ENCODE data around the gene SSBP4.

DNA sequence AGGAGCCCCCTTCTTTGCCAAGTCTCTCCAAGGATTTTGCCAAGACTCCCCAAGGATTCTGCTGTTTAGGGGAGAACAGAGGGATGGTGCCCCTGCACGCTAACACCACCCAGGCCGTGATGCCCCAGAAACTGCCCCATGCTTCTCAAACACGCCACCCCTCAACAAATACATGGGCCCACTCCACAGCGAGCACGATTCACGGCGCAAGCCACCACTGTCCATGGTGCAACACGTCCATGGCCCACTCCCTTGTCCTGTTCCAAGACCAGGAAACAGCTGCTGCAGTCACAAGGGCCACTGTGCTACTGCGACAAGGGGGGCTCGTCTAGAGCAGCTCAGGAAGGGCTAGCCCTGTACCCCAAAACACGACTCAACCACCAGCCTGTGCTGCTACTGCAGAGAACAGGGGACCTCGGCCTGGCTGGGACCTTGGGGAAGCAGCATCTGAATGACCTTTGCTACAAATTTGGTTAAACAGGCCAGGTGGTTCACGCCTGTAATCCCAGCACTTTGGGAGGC lies 55.2 kb downstream of the SSBP4 start:
- TF ChIP-seq EZH2phosphoT487 (IDR thresholded peaks at IDR 0.05; ENCODE audit: low read depth, severe bottlenecking, unreplicated experiment) = no peak
- no peak for TF ChIP-seq EZH2 (IDR thresholded peaks at IDR 0.05; ENCODE audit: borderline replicate concordance)
- TF ChIP-seq, protein P1, sequence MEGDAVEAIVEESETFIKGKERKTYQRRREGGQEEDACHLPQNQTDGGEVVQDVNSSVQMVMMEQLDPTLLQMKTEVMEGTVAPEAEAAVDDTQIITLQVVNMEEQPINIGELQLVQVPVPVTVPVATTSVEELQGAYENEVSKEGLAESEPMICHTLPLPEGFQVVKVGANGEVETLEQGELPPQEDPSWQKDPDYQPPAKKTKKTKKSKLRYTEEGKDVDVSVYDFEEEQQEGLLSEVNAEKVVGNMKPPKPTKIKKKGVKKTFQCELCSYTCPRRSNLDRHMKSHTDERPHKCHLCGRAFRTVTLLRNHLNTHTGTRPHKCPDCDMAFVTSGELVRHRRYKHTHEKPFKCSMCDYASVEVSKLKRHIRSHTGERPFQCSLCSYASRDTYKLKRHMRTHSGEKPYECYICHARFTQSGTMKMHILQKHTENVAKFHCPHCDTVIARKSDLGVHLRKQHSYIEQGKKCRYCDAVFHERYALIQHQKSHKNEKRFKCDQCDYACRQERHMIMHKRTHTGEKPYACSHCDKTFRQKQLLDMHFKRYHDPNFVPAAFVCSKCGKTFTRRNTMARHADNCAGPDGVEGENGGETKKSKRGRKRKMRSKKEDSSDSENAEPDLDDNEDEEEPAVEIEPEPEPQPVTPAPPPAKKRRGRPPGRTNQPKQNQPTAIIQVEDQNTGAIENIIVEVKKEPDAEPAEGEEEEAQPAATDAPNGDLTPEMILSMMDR (IDR thresholded peaks at IDR 0.05; ENCODE audit: poor library complexity) = no peak

Data from hepatocyte (in vitro differentiated cells).